Brain microvascular endothelial cell (primary cell): Measurements from ENCODE around the gene RALGAPB.
A peak's percentile ranks its signal among the peaks of the same experiment; 100 is the strongest.

Experiments
- DNase-seq: peaks from one replicate; pipeline ENCODE4 v3.0.0-alpha.2; 2020
- H3K27ac ChIP-seq: fragments of 250-450 bp; sonication (Bioruptor Pico); 2 replicates; pipeline ENCODE4 v1.5.1; 2020; ENCODE audit warnings: mild to moderate bottlenecking, moderate library complexity
- H3K27me3 ChIP-seq: fragments of 250-450 bp; sonication (Bioruptor Pico); replicated peaks from 2 replicates; pipeline ENCODE4 v1.5.1; 2020; ENCODE audit warnings: mild to moderate bottlenecking
- H3K36me3 ChIP-seq: fragments of 250-450 bp; sonication (Bioruptor Pico); replicated peaks from 2 replicates; pipeline ENCODE4 v1.5.1; 2020; ENCODE audit warnings: mild to moderate bottlenecking
- H3K4me3 ChIP-seq: 2 replicates; pipeline ENCODE4 v1.5.1; 2011; ENCODE audit warnings: low read depth, mild to moderate bottlenecking, control low read depth, low read length, moderate library complexity
- CTCF ChIP-seq: IDR thresholded peaks from 2 replicates; pipeline ENCODE4 v1.5.1; 2011; ENCODE audit warnings: low read depth, mild to moderate bottlenecking, moderate library complexity, low read length, control low read depth, inconsistent platforms; ENCODE audit errors: missing control alignments
- in situ Hi-C: cut with HindIII; loops from 2 replicates; pipeline ENCODE4 v1.10.0; 2017; ENCODE audit warnings: low sequenced_read_pairs, low pct_ligation_motif_present

RALGAPB gene

GRCh38 chr20:38586181-38586525 lies 113.5 kb downstream of the RALGAPB start:
- H3K27ac ChIP-seq, result no peak overlapping the region
- TF ChIP-seq CTCF, result no peak
- in situ Hi-C loops, result no loop called here
- no peaks in the 10 kb centered on the region for H3K36me3 ChIP-seq
- H3K4me3 ChIP-seq, result no peak overlapping the region
- DNase-seq, result no peak
- no peaks in the 10 kb centered on the region for H3K27me3 ChIP-seq

GRCh38 chr20:38588303-38588702 lies 115.7 kb downstream of the RALGAPB start:
- TF ChIP-seq CTCF, result no peak
- no peak for DNase-seq
- H3K27ac ChIP-seq, result no peak overlapping the region

GRCh38 chr20:38589351-38589750 lies 116.7 kb downstream of the RALGAPB start:
- TF ChIP-seq CTCF, result no peak
- no peak for DNase-seq
- no peaks in the 10 kb centered on the region for H3K36me3 ChIP-seq
- no peaks in the 10 kb centered on the region for H3K27me3 ChIP-seq
- no peak overlapping the region for H3K4me3 ChIP-seq
- no peak overlapping the region for H3K27ac ChIP-seq
- in situ Hi-C loops, result no loop called here

More at GRCh38 chr20:38588303-38588702, 115.7 kb downstream of the RALGAPB start:
- Histone ChIP-seq H3K4me3 (no peak overlapping the region), H3K36me3 (no peaks in the 10 kb centered on the region), H3K27me3 (no peaks in the 10 kb centered on the region)
- in situ Hi-C loops, result no loop called here

- in situ Hi-C loops, result no loop called here
- Histone ChIP-seq H3K4me3 (no peak overlapping the region), H3K36me3 (no peaks in the 10 kb centered on the region), H3K27ac (no peak overlapping the region), H3K27me3 (no peaks in the 10 kb centered on the region)
- TF ChIP-seq CTCF, result no peak
- no peak for DNase-seq
Measured at GRCh38 chr20:38589967-38590675, 117.5 kb downstream of the RALGAPB start.

GRCh38 chr20:38590676-38591473 lies 118.2 kb downstream of the RALGAPB start:
- H3K27me3 ChIP-seq, result no peaks in the 10 kb centered on the region
- DNase-seq, result peak; percentile 16
- H3K4me3 ChIP-seq, result no peak overlapping the region
- TF ChIP-seq CTCF, result no peak
- in situ Hi-C loops, result no loop called here
- no peak overlapping the region for H3K27ac ChIP-seq
- no peaks in the 10 kb centered on the region for H3K36me3 ChIP-seq
